Colonic mucosa (tissue), 4 donors: ENCODE measurements around the gene ICA1L. TPM values are rescaled to one million over a fixed set of nuclear protein-coding genes. Genes with fewer than 3 reads are reported as not detected.
A peak's percentile ranks its signal among the peaks of the same experiment; 100 is the strongest.

Experiments used
- DNase-seq: peaks from one replicate; pipeline ENCODE4 v3.0.0-alpha.2; 2020
- H3K27ac ChIP-seq: fragments of 200-600 bp; one replicate; pipeline ENCODE4 v1.8.0; 2021
- H3K27me3 ChIP-seq: fragments of 200-600 bp; one replicate; pipeline ENCODE4 v1.8.0; 2021
- H3K36me3 ChIP-seq: fragments of 200-600 bp; one replicate; pipeline ENCODE4 v1.8.0; 2021
- H3K4me1 ChIP-seq: fragments of 200-600 bp; one replicate; pipeline ENCODE4 v1.8.0; 2021; ENCODE audit warnings: mild to moderate bottlenecking
- H3K4me3 ChIP-seq: fragments of 200-600 bp; one replicate; pipeline ENCODE4 v1.8.0; 2021
- H3K9ac ChIP-seq, 2 donors: one replicate each; pipeline ENCODE4 v1.7.0; 2013; ENCODE audit warnings: control low read depth in 2 of 2, low read depth in 2 of 2, low read length in 2 of 2
- H3K9me3 ChIP-seq: fragments of 200-600 bp; one replicate; pipeline ENCODE4 v1.8.0; 2021
- CTCF ChIP-seq: fragments of 200-600 bp; IDR thresholded peaks from one replicate; pipeline ENCODE4 v1.8.0; 2022; ENCODE audit warnings: antibody characterized with exemption, mild to moderate bottlenecking
- intact Hi-C: fragments of 100-400 bp; cut with DNase I; formaldehyde crosslinking; loops from one replicate; pipeline ENCODE4 v1.14.1; 2022
- total RNA-seq, 2 donors: library from RNA; stranded (reverse); fragmentation: NEBNext Ultra II Directional in 1 of 2; extraction: Animal tissue kit (Norgen Biotek cat#: 25700) in 1 of 2; gene quantifications; one replicate each; pipeline ENCODE4 v1.2.1, GENCODE V29; 2021
- donor health status: healthy.
- donor health status: DM: no; HTN: no; CAD: no.
- donor health status: DM: no; HTN: no; CAD: no.

The ICA1L gene
- total RNA-seq, 2 donors from 2014 or later, result 0.54 to 1.8 TPM

- Histone ChIP-seq H3K27me3 (no peaks in the 10 kb centered on the region), H3K27ac (no peak overlapping the region), H3K36me3 (no peaks in the 10 kb centered on the region), H3K4me1 (no peaks in the 10 kb centered on the region), H3K4me3 (no peak overlapping the region), H3K9me3 (no peaks in the 10 kb centered on the region), H3K9ac (no peak overlapping the region)
- intact Hi-C loops, result loop anchor here (10.0 kb wide), 1 partner anchor 1034 kb away; no protein-coding TSS in a partner anchor
- no peak for DNase-seq
- TF ChIP-seq CTCF, result no peak
These were observed 30.3 kb downstream of the ICA1L start for GRCh38 chr2:202841090-202841867.

- Histone ChIP-seq H3K36me3 (no peaks in the 10 kb centered on the region), H3K9me3 (no peaks in the 10 kb centered on the region), H3K4me1 (no peaks in the 10 kb centered on the region), H3K9ac (no peak overlapping the region), H3K4me3 (no peak overlapping the region), H3K27me3 (no peaks in the 10 kb centered on the region), H3K27ac (no peak overlapping the region)
- DNase-seq, result peak; percentile 51
- intact Hi-C loops, result no loop called here
- peak; percentile 40 for TF ChIP-seq CTCF
These were observed 40.0 kb downstream of the ICA1L start for GRCh38 chr2:202831242-202832220.

- Histone ChIP-seq H3K9me3 (no peaks in the 10 kb centered on the region), H3K36me3 (no peaks in the 10 kb centered on the region), H3K9ac (no peak overlapping the region), H3K27ac (no peak overlapping the region), H3K4me3 (no peak overlapping the region), H3K4me1 (no peaks in the 10 kb centered on the region), H3K27me3 (no peaks in the 10 kb centered on the region)
- intact Hi-C loops, result no loop called here
- DNase-seq, result no peak
- TF ChIP-seq CTCF, result no peak
These were observed 46.7 kb downstream of the ICA1L start for GRCh38 chr2:202824901-202825300.

- no peak overlapping the region for H3K27ac ChIP-seq
- H3K9ac ChIP-seq, result no peak overlapping the region
- H3K4me1 ChIP-seq, result no peaks in the 10 kb centered on the region
- H3K9me3 ChIP-seq, result no peaks in the 10 kb centered on the region
- TF ChIP-seq CTCF, result no peak
- H3K36me3 ChIP-seq, result no peaks in the 10 kb centered on the region
- intact Hi-C loops, result no loop called here
- no peaks in the 10 kb centered on the region for H3K27me3 ChIP-seq
- no peak for DNase-seq
- H3K4me3 ChIP-seq, result no peak overlapping the region
These were observed 49.2 kb downstream of the ICA1L start for GRCh38 chr2:202822411-202822810.
